Right ventricle myocardium inferior (tissue), 1 donor: ENCODE results near the gene TAL1. TPM values are rescaled to one million over a fixed set of nuclear protein-coding genes. Genes with fewer than 3 reads are reported as not detected.

ENCODE experiments used
- ATAC-seq: fragments of 200-7000 bp; cut with Tn5 transposase; one replicate; pipeline ENCODE4 v1.9.1; 2020; ENCODE audit warnings: mild to moderate bottlenecking, moderate library complexity
- DNase-seq: peaks from one replicate; pipeline ENCODE4 v3.0.0; 2021; ENCODE audit errors: missing footprints
- intact Hi-C: fragments of 100-400 bp; cut with DNase I; formaldehyde crosslinking; loops from one replicate; pipeline ENCODE4 v1.11.0; 2022
- total RNA-seq: library from RNA; stranded (reverse); fragmentation: NEBNext Ultra II Directional; extraction: Animal tissue kit (Norgen Biotek cat#: 25700); gene quantifications from one replicate; pipeline ENCODE4 v1.2.1, GENCODE V29; 2021
- donor health status: DM: no; HTN: yes; CAD: no; lungs with severe emphysema.

Gene TAL1
- total RNA-seq, 1 donor from 2014 or later: 3.5 TPM

GRCh38 chr1:47231301-47232186, 481 bp downstream of the TAL1 start:
- DNase-seq (no peak), ATAC-seq (no peak)
- intact Hi-C loops: no loop called here

- intact Hi-C loops: no loop called here
- ATAC-seq (no peak), DNase-seq (no peak)
These were observed 1.2 kb downstream of the TAL1 start for GRCh38 chr1:47230692-47231300.

DNA sequence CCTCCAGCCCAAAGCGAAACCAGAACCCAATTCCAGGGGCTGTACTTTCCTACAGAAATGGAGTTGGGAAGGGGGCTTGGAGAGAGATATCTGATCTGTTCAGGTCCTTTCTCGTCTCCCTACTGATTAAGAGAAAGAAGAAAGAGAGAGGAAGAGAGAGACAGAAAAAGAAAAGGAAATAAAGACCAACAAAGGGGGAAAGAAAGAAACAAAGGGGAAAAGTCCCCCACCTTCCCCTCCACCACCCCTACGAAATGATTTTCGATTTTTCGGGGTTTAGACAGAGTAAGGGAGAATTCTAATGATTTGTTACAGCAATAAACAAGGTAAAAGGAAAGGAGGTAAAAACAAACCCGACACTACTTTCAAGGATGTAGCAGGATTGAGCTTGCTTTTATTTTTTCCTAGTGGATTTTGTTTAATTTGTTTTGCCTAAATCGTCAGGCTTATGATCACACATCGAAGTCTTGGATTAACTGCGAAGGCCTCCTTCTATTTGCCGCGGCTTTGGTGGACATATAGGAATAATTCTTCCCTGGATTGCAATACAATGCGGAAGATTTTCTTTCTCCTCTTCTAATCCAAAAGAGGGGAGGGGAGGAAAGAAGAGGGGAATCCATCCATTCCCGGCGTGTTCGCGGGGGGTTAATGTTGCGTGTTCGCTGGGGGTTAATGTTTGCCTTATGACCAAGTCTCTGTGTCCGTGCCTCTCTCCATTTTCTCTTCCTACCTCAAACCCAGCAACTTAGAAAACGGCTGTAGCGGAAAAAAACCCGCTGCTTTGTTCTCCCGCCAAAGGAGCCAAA, 1.9 kb downstream of the TAL1 start:
- no peak for ATAC-seq
- no peak for DNase-seq
- intact Hi-C loops: no loop called here

- ATAC-seq: no peak
- intact Hi-C loops: no loop called here
- no peak for DNase-seq
These were observed 2.8 kb downstream of the TAL1 start for GRCh38 chr1:47229031-47229885.

- intact Hi-C loops: no loop called here
- ATAC-seq: peak; percentile 36
- no peak for DNase-seq
These were observed 3.4 kb downstream of the TAL1 start for GRCh38 chr1:47228644-47229030.

DNA sequence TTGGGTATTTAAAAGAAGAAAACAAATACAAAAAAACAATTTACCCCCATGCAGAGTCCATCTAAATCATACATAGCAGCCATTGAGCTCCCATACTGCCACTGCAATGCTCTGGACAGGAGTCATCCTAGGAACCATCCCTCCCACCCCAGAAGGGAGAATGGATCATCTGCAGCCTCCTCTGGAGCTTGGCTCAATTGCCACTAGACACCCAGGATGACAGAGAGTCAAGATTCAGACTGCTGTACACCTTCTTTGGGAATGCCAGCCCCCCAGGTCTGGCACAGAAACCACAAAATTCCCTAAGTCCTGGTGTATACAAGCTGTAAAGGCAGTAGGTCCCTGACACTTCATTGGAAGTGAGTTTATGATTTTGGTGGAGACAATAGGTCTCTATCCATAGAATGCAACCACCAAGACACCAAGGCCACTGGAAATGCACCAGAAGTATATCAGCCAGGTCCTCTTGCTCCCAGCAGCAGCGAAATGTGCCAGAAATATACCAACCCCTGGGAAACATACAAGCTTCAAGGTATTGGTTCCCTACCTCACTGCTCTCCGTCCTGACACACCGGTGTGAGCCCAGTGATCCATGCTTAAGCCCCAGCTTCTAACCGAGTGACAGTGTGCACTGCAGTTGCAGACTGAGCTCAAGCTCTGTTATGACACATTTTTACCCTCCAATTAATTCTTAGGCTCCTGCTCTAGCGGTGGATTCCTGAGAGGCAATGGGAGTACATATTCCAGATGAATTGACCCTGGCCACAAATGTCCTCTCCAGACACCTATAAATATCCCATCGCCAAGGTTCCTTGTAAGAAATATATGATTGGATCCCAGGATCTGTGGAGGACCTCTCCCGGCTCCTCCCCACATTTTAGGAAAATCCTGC, 4.4 kb downstream of the TAL1 start:
- DNase-seq: no peak
- ATAC-seq: no peak
- intact Hi-C loops: no loop called here

DNA sequence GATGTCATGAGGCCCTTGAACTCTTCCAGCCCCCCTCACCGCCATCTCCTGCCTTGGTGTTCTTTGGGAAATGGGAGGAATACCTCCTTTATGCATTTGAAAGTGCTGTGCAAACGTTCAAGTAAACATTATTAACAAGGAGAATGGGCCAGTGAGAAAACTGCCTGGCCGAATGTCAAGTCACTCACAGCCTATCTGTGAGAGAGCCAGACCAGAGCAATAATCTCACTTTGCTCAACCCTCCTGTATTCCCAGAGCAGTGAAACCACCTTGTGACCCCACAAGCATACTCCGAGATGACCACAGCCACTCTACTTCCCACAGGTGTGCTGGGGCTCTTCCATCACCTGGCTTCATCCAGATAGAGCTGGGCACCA, 5.2 kb downstream of the TAL1 start:
- DNase-seq (no peak), ATAC-seq (no peak)
- intact Hi-C loops: no loop called here

DNA sequence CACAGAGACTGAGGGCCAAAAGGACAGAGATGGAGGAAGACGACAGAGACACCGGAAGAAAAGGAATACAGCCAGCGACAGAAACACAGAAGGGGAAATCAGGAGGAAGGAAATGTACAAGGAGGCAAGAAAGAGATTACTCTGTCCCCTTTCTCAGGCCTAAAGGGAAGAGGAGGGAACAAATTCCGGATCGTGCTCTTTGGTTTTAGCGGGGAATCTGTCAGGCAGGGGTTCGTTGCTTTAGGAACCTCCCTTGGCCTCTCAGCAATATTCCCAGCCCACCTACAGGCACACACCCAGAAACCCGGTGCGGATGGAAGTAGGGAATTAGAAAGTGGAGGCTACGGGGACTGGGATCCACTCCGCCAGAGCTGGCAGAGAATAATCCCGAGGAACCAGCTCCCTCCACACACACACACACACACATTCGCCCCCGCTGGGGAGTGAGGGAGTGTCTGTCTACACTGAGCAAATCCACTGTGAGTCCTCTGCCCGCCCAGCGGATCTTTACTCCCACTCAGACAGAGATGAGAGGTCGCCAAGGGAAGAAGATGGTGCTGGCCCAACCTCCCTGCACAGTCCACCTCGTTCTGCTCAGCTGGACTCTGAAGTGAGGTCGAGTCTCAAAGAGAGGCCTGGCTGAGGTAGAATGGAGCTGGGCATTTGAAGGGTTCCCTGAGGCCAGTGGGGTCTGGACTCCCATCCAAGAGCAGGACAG, 5.7 kb downstream of the TAL1 start:
- DNase-seq (no peak), ATAC-seq (no peak)
- intact Hi-C loops: no loop called here

DNA sequence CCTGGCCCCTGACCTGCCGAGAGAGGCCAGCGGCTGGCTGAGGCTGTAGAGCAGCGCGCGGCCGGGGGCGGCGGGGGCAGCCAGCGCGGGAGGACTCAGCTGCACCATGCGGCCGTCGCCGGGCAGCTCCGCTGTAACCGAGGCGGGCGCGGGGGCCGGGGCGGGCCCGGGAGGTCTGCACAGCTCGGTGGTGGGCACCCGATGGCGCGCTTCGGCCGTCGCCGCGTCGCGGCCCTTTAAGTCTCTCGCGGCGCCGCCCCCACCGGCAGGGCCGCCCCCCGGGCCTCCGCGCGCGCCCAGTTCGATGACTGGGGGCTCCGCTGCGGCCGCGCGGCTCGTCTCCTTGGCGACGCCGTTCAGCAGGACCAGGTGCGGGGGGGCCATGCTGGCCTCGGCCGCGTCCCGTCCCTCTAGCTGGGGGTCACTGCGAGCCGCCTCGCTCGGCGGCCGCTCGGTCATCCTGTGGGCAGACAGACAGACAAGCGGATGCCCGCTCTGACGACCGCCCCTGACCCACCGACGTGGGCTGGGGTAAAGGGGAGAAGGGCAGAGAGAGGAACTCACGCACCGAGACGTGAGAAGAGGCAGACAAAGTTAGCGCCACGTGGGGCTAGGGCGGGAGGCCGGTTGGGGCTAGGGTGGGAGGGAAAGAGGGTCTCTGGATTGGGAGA, 6.5 kb downstream of the TAL1 start:
- intact Hi-C loops: no loop called here
- no peak for ATAC-seq

GRCh38 chr1:47224676-47225399, 7.2 kb downstream of the TAL1 start:
- DNase-seq (no peak), ATAC-seq (no peak)
- intact Hi-C loops: no loop called here

More for the DNA sequence above, 6.5 kb downstream of the TAL1 start:
- no peak for DNase-seq

GRCh38 chr1:47223921-47224675, 7.9 kb downstream of the TAL1 start:
- intact Hi-C loops: no loop called here
- DNase-seq (no peak), ATAC-seq (no peak)

GRCh38 chr1:47223174-47223920, 8.7 kb downstream of the TAL1 start:
- intact Hi-C loops: no loop called here
- DNase-seq: no peak
- no peak for ATAC-seq

DNA sequence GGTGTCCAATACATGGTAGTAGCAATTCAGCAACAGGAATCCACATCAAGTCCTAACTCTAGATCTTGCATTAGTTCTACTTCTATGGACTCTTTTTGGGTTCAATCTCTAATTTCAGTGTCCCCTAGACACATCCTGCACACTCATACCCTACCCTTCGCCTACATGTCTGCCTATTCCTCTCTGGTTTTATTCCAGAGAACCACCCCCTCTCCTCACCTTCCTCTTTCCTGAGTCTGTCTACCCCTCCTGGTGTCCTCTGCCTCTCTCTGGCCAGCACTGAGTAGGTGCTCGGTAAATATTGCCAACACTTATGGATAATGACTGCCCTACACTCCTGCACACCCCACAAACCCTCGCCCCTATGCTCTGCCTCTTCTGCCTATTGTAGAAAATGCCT, 9.5 kb downstream of the TAL1 start:
- no peak for ATAC-seq
- DNase-seq: no peak
- intact Hi-C loops: no loop called here

DNA sequence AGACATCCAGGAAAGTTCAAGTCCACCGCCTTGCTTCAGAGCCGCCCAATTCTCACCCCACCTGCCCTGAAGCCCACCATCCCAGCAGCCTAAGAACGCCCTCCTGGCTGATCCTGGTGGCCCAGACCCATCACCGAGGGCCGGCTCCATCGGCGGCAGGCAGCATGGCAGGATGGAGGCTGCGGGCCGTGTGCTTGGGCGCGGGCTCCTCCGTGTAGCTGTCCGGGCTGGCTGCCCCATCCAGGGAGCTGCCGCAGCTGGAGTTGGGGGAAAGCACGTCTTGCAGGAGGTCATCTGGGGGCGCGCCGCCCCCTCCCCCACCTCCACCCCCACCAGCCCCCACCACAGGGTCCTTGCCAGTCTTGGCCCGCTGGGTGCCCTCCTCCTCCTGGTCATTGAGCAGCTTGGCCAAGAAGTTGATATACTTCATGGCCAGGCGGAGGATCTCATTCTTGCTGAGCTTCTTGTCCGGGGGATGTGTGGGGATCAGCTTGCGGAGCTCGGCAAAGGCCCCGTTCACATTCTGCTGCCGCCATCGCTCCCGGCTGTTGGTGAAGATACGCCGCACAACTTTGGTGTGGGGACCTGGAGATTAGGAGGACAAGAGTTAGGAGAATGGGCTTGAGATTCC, 12.3 kb downstream of the TAL1 start:
- DNase-seq: no peak
- intact Hi-C loops: no loop called here
- ATAC-seq: no peak
